Motor neuron (in vitro differentiated cells): ENCODE measurements around the gene PPP1R9A. TPM values are rescaled to one million over a fixed set of nuclear protein-coding genes. Genes with fewer than 3 reads are reported as not detected.

Source experiments
- ATAC-seq, 8 experiments: fragments of 200-7000 bp; cut with Tn5 transposase; replicated peaks in 6 of 8; 2 replicates each; pipeline ENCODE4 v1.8.0; 2021; ENCODE audit warnings: mild to moderate bottlenecking in 8 of 8, moderate library complexity in 8 of 8
- H3K27ac ChIP-seq, 2 donors: fragments of 250-450 bp; sonication (Bioruptor Pico); 2 replicates each; pipeline ENCODE4 v1.9.0; 2021; ENCODE audit warnings: antibody characterized with exemption in 2 of 2, mild to moderate bottlenecking in 2 of 2, moderate library complexity in 1 of 2
- H3K4me1 ChIP-seq, 2 donors: fragments of 250-450 bp; sonication (Bioruptor Pico); replicated peaks in 1 of 2; 2 replicates each; pipeline ENCODE4 v1.6.1; 2021; ENCODE audit warnings: antibody characterized with exemption in 2 of 2, mild to moderate bottlenecking in 2 of 2, moderate library complexity in 1 of 2
- H3K4me3 ChIP-seq, 5 donors: fragments of 250-450 bp; sonication (Bioruptor Pico); 2 replicates each; pipeline ENCODE4 v1.9.0; 2021; ENCODE audit warnings: antibody characterized with exemption in 5 of 5, mild to moderate bottlenecking in 5 of 5, moderate library complexity in 4 of 5
- WGBS, 10 experiments: fragments of 450-650 bp; shearing (Covaris generic); methylation state at CpG; one replicate each; pipeline ENCODE4 v1.0.0; 2022; 5-methylcytosine and 5-hydroxymethylcytosine counted together
- in situ Hi-C, 9 experiments: fragments of 400-800 bp; cut with MboI; loops; one replicate each; pipeline ENCODE4 v1.15.0; 2021; ENCODE audit warnings: low sequenced_read_pairs in 9 of 9, low pct_unique_long_range_greater_than_20kb in 2 of 9; ENCODE audit not compliant: unreplicated experiment in 9 of 9
- total RNA-seq, 8 experiments: library from RNA; unstranded; fragments of 300-600 nt; gene quantifications; 2 replicates each; pipeline versions ENCODE4 v1.2.3 to v1.2.4, GENCODE V29; 2022

PPP1R9A gene
- total RNA-seq, 8 experiments from 2014 or later = 0.03 to 26.6 (median 16.1) TPM

- in situ Hi-C loops = no loop called here
- Histone ChIP-seq H3K4me1 (no peaks in the 10 kb centered on the region), H3K4me3 (no peak overlapping the region), H3K27ac (no peak overlapping the region)
- WGBS, 10 experiments = 0 to 88% (median 75%) methylated on average over 2 to 4 of the region's 4 CpGs; no CpG with 5 or more reads in 1 of the 10 experiments
- ATAC-seq = no peak
Observed at GRCh38 chr7:95088536-95089215, 181.3 kb downstream of the PPP1R9A start.

DNA sequence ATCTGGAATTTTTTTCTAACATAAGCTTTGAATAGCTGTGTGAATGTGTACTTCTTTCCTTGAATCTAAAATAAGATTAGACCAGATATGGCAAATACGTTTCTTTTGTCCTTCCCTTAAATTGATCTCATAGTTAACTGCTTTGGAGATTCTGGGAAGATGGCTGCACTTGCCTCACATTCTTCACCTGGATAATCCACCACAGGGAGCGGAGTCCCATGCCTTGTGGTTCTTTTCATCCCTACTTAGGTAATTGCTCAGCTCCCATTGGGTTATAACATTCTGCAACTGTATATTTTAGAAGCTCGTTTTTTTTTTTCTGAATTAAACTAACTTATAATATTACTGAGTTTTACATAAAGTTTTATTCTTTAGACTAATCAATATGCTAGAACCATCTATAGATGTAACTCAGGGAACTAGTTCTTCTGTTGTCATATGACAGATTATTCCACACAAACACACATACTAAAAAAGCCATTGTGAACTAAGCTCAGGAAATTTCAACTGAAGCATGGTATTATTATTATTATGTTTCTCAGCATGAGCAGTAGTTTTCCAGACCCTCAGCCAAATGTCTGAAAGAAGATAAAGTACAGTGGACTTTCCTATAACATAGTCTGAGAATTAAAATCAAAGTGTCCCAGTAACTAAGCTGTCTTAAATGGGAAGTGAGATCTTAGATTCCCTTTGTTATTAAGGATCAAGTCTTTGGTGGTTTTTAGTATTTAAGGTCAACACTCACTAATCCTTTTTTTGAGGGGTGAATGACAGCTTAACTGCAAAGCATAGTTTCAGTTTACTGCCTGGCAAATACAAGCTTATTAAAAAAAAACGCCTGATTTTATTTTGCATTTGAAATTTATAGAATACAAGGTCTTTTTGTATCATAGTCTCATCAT is 182.3 kb downstream of the PPP1R9A start:
- no peak overlapping the region for H3K4me3 ChIP-seq
- ATAC-seq = no peak
- no peaks in the 10 kb centered on the region for H3K4me1 ChIP-seq
- WGBS, 10 experiments = 0 to 100% (median 84%) methylated on average over 1 to 4 of the region's 4 CpGs
- in situ Hi-C loops = no loop called here
- H3K27ac ChIP-seq = no peak overlapping the region

GRCh38 chr7:95092324-95092723 is 184.9 kb downstream of the PPP1R9A start:
- in situ Hi-C loops = no loop called here

DNA sequence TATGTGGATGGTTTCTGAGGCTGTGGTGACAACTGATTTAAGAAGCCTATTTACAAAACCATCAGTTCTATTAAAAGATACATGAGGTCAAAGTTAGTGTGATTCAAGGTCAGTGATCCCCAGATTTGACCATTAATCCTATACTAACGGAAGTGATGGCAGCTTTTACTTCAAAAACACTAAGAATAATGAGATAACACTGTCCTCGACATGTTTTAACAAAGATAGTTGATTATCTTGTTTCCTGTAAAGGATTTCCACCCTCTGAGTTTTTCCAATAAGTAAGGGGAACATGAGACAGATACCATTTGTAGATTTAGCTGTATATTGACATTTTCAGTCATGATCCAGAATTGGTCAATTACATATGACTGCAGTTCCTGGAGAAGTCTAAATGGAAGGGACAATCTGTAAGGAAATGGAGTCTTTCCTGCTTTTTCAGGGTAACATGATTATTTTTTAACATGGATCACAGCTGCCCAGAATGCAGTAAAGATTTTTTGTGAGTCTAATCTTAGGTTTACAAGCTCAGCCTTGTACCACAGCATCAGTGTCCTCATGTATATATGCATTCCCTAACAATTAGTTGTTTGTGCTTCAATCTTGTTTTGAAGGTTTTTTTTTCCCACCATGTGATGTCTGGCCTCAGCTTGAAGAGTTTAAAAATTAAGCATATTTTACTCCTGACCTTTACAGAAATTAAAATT is 188.0 kb downstream of the PPP1R9A start:
- in situ Hi-C loops = no loop called here
- Histone ChIP-seq H3K4me3 (no peak overlapping the region), H3K27ac (no peak overlapping the region), H3K4me1 (peaks cover 9 to 11% of the 10 kb centered on the region in 2 donors)
- no peak for ATAC-seq
- WGBS, 10 experiments = 10 to 75% (median 35%) methylated on average over 1 to 2 of the region's 2 CpGs

More at GRCh38 chr7:95092324-95092723, 184.9 kb downstream of the PPP1R9A start:
- Histone ChIP-seq H3K27ac (no peak overlapping the region), H3K4me1 (peaks cover 9 to 11% of the 10 kb centered on the region in 2 donors), H3K4me3 (no peak overlapping the region)
- 0 to 100% (median 100%) methylated on average over 1 of the region's 1 CpG; no CpG with 5 or more reads in 5 of the 10 experiments for WGBS, 10 experiments
- ATAC-seq = no peak

DNA sequence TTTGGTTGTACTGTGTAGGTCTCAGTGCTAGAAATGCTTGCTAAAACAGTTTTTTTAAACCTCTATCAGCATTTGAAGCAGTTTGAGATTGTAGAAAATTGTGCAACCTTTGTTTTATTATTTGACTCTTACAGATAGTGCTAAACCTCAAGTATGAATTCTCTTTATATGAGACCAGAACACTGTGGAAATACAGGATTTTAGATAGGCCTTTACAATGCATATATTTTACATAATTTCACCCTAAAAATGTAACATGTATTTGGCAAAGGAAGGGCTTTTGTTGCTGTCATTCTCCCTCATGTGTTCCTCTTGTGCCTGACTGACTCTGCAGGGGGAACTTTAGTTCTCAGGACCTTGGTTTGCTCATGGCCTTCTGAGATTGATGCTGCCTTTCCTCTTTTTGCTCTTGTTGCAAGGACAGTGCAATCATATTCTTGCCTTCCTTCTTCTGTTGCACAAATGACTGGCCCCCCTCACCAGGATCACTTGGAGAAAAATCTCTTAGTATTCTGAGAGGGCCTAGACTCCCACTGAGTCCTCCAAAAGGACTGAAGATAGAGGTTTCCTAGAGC is 188.7 kb downstream of the PPP1R9A start:
- H3K4me3 ChIP-seq = no peak overlapping the region
- peaks cover 9 to 11% of the 10 kb centered on the region in 2 donors for H3K4me1 ChIP-seq
- no peak overlapping the region for H3K27ac ChIP-seq
- no peak for ATAC-seq
- in situ Hi-C loops = no loop called here

GRCh38 chr7:95097291-95097690 is 189.9 kb downstream of the PPP1R9A start:
- no peak for ATAC-seq
- H3K27ac ChIP-seq = no peak overlapping the region
- in situ Hi-C loops = no loop called here
- WGBS, 10 experiments = 17 to 100% (median 91%) methylated on average over 1 to 3 of the region's 3 CpGs
- peaks cover 9 to 11% of the 10 kb centered on the region in 2 donors for H3K4me1 ChIP-seq
- no peak overlapping the region for H3K4me3 ChIP-seq

GRCh38 chr7:95097851-95098250 is 190.5 kb downstream of the PPP1R9A start:
- H3K4me3 ChIP-seq = no peak overlapping the region
- in situ Hi-C loops = no loop called here
- ATAC-seq = no peak
- H3K4me1 ChIP-seq = peaks cover 9 to 11% of the 10 kb centered on the region in 2 donors
- no peak overlapping the region for H3K27ac ChIP-seq
- 50 to 90% (median 75%) methylated on average over 1 to 2 of the region's 2 CpGs; no CpG with 5 or more reads in 5 of the 10 experiments for WGBS, 10 experiments

GRCh38 chr7:95099106-95099505 is 191.7 kb downstream of the PPP1R9A start:
- Histone ChIP-seq H3K4me1 (peaks cover 9 to 11% of the 10 kb centered on the region in 2 donors), H3K4me3 (no peak overlapping the region), H3K27ac (no peak overlapping the region)
- in situ Hi-C loops = no loop called here
- WGBS, 10 experiments = 0 to 83% (median 25%) methylated on average over 1 of the region's 1 CpG; no CpG with 5 or more reads in 5 of the 10 experiments
- no peak for ATAC-seq

DNA sequence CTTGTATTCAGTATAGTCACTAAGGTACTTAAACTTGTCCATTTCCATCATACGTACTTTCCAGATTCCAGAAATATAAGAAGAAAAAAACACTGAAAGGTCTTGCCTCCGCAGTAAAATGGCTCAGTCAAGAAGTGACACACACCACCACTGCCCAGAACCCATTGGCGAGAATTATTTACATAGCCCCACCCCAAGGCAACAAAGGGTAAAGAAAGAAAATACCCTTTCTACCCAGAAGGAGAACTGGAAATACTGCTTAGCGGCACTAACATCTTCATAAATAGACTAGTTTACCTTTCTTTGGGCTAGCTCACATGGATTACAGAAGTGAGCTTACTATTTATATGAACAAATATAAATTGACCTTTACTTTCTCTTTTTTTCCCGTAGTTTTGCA is 194.0 kb downstream of the PPP1R9A start:
- H3K4me3 ChIP-seq = no peak overlapping the region
- 47 to 100% (median 82%) methylated on average over 1 to 5 of the region's 5 CpGs for WGBS, 10 experiments
- H3K27ac ChIP-seq = no peak overlapping the region
- in situ Hi-C loops = no loop called here
- no peaks in the 10 kb centered on the region for H3K4me1 ChIP-seq
- no peak for ATAC-seq

DNA sequence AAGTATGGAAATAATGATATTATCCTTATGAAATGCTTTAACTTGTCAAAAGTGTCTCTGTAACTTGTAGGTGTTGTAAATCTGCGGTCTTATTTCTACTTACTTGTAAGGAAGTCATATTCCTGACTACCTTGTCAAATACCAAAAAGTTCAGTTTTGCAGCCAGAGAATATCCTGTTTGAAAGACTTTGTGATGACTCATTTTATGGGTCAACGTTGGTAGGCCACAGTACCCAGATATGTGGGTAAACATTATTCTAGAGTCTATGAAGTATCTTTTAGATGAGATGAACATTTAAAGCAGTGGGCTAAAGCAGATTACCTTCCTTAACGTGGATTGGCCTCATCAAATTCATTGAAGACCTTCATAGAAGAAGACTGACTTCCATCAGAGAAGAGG is 195.3 kb downstream of the PPP1R9A start:
- no peak for ATAC-seq
- Histone ChIP-seq H3K4me1 (no peaks in the 10 kb centered on the region), H3K4me3 (no peak overlapping the region), H3K27ac (no peak overlapping the region)
- WGBS, 10 experiments = 43 to 100% (median 87%) methylated on average over 1 to 3 of the region's 3 CpGs; no CpG with 5 or more reads in 3 of the 10 experiments
- in situ Hi-C loops = no loop called here

- 0 to 100% (median 0%) methylated on average over 1 of the region's 1 CpG; no CpG with 5 or more reads in 5 of the 10 experiments for WGBS, 10 experiments
- peak in 1 of 8 experiments; percentile 48 for ATAC-seq
- in situ Hi-C loops = no loop called here
- no peak overlapping the region for H3K27ac ChIP-seq
- no peak overlapping the region for H3K4me3 ChIP-seq
- H3K4me1 ChIP-seq = no peaks in the 10 kb centered on the region
Observed at GRCh38 chr7:95104739-95105138, 197.3 kb downstream of the PPP1R9A start.

DNA sequence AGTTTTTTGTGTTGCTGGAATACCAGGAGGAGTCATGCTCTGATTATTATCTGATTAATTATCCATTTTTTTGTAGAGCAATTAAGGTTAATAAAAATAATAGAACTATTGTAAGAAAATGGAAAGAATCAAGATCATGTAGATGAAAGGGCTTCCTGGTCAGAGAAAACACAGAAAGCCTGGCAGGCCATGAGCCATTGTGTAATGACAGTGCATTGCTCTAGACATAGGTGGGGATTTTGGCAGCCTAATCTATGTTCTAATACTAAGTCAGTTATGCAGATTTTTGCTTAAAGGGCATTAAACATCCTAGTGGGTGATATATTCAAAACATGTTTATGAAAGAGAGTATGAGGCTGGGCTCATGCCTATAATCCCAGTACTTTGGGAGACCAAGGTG is 198.2 kb downstream of the PPP1R9A start:
- in situ Hi-C loops = no loop called here
- Histone ChIP-seq H3K4me3 (no peak overlapping the region), H3K27ac (no peak overlapping the region), H3K4me1 (no peaks in the 10 kb centered on the region)
- ATAC-seq = no peak

DNA sequence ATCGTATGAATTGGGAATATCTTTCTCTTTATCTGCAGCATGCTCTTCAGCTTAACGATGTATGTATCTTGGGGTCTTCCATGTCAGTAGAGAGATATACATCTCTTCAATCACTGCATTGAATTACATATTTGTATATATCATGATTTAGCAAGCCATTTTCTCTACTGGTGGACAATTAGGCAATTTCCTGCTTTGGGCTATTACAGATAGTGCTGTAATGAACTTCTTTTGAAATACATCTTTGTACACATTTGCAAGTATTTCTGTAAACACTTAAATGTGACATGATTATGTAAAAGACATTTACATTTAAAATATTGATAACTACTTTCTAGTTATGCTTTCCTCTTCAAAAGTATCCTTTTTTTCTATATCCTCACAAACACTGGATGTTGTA is 199.0 kb downstream of the PPP1R9A start:
- Histone ChIP-seq H3K27ac (no peak overlapping the region), H3K4me3 (no peak overlapping the region), H3K4me1 (no peaks in the 10 kb centered on the region)
- ATAC-seq = no peak
- WGBS, 10 experiments = 29 to 100% (median 93%) methylated on average over 1 to 2 of the region's 2 CpGs; no CpG with 5 or more reads in 1 of the 10 experiments
- in situ Hi-C loops = no loop called here
